Measurements from ENCODE around the gene EEF2.
A peak's percentile ranks its signal among the peaks of the same experiment; 100 is the strongest.

EEF2 gene

DNA sequence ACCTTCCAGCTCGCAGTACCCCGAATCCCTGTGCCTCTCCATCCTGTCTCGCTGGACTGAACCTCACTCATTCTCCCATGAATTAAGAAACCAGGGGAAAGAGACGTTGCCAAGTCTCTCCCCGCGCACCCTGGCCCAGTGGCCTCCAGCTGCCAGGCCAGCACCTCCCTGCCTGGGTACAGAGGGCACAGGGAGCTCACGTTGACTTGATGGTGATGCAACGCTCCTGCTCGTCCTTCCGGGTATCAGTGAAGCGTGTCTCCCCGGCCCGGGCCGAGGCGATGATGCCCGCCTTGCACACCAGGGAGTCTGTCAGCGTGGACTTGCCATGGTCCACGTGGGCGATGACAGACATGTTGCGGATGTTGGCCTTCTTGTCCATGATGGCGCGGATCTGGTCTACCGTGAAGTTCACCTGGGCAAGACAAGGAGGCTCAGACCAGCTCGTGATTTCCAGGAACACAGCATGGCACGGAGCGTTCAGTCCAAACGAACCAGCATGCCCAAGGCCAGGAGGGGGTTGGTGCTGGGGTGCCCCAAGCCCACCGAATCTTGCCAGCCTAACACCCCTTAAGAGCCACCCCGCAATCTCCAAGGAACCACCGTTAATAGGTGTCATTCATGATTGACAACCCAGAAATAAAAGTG, 1.2 kb downstream of the EEF2 start:
- no peaks in the 10 kb centered on the region for H3K27me3 ChIP-seq (ENCODE audit: low read depth)
- H3K36me3 ChIP-seq (replicated peaks) = peaks cover 61% of the 10 kb centered on the region
- H3K4me1 ChIP-seq = peaks cover 27% of the 10 kb centered on the region
- H3K4me3 ChIP-seq = peak overlapping the region; percentile 95
- H3K9me3 ChIP-seq = no peaks in the 10 kb centered on the region
- DNase-seq (ENCODE audit: low spot score in 2 of 2) = peak in 1 of 2 experiments; percentile 52
- in situ Hi-C loops (cut with MboI; ENCODE audit: low sequenced_read_pairs) = no loop called here

DNA sequence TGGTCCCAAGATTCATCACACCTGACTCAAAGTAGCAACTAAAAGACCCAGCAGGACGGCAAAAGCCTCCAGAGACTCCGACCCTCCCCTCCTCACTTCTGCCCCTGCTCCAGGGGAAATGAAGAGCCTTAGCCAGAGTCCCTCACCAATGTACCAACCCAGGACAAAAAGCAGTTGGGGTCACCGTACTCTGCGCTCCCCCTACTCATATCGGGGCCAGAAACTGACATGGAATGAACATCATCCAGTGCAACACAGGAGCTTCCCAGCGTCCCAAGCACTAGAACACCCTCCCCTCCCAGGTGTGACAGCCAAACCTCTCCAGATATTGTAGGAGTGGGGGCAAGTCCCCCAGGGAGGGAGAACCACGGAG, 1.7 kb downstream of the EEF2 start:
- Histone ChIP-seq H3K4me1 (peaks cover 27% of the 10 kb centered on the region), H3K36me3 (replicated peaks) (peaks cover 67% of the 10 kb centered on the region)
- in situ Hi-C loops (cut with MboI; ENCODE audit: low sequenced_read_pairs) = no loop called here

DNA sequence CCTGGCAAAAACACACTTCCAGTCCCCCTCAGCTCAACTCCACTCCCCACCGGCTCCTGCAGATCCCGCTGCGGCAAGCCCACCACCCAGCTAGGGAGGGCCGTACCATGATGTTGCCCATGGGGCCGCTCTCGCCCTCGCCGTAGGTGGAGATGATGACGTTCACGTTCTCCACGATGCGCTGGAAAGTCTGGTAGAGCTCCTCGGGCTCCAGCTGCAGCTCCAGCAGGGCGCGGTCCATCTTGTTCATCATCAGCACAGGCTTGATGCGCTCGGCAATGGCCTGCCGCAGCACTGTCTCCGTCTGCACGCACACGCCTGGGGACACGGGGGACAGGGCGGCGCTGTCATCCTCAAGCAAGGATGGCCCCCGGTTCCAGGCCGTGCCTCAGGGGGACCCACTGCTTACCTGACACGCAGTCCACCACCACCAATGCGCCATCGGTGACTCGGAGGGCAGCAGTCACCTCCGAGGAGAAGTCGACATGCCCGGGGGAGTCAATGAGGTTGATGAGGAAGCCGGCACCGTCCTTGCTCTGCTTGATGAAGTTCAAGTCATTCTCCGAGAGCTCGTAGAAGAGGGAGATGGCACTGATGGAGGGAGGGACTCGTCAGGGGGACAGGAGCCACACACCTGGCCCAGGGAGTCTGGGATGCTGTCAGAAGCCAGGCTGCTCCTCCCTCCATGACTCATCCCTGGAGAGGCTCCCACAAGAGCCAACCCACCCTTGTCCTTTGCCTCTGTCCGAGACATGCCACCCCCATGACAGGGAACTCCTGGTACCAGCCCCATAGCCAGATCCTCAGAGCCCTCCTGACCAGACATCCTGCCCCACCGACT, 2.3 kb downstream of the EEF2 start:
- H3K27me3 ChIP-seq (ENCODE audit: low read depth) = no peaks in the 10 kb centered on the region
- peaks cover 24% of the 10 kb centered on the region for H3K4me1 ChIP-seq
- H3K9me3 ChIP-seq = no peaks in the 10 kb centered on the region
- H3K4me3 ChIP-seq = peak overlapping the region; percentile 95
- DNase-seq (ENCODE audit: low spot score in 2 of 2) = peak in 1 of 2 experiments; percentile 39
- in situ Hi-C loops (cut with MboI; ENCODE audit: low sequenced_read_pairs) = no loop called here
- peaks cover 73% of the 10 kb centered on the region for H3K36me3 ChIP-seq (replicated peaks)

More for the DNA sequence above, 1.7 kb downstream of the EEF2 start:
- no peaks in the 10 kb centered on the region for H3K9me3 ChIP-seq
- no peak for DNase-seq (ENCODE audit: low spot score in 2 of 2)
- peak overlapping the region; percentile 95 for H3K4me3 ChIP-seq
- no peaks in the 10 kb centered on the region for H3K27me3 ChIP-seq (ENCODE audit: low read depth)

DNA sequence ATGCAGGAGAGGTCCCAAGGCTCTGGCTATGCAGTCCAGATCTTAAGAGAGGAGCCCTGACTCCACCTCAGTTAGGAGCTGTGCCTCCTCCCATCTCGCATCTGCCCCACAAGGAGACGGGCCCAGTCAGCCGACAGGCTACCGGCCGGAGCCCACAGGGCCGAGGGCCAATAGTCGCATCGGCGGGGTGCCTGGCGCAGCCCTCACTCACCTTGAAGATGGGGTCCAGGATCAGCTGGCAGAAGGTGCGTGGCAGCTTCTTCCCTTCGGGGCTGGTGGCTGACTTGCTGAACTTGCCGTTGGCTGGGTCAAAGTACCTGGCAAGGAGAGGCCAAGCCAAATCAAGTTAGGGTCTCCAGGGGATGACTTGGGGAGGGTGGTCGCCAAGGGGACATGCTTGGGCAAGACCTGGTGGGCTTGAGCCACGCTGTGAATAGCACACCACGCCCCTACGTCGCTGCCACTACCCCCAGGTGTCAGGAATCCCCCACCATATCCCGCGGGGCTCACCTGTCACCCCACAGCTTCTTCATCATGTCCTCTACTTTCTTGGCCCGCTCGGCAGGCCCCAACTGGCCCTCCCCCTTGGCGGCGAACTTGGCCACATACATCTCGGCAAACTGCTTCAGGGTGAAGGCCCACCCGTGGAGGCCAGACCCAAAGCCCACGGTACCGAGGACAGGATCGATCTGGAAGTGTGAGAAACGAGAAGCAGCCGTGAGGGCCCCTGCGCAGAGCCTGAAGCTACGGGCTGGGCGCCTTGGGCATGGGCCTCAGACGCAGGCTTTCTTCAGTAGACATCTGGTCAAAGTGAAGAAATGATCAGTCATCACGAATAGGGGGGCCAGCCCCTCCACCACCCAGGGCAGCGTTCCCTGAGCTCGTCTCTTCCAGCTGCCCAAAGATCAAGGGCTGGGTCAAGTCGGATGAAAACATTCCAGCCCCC, 3.3 kb downstream of the EEF2 start:
- Histone ChIP-seq H3K27me3 (ENCODE audit: low read depth) (no peaks in the 10 kb centered on the region), H3K4me3 (no peak overlapping the region), H3K36me3 (replicated peaks) (peaks cover 82% of the 10 kb centered on the region), H3K4me1 (peaks cover 17% of the 10 kb centered on the region), H3K9me3 (no peaks in the 10 kb centered on the region)
- in situ Hi-C loops (cut with MboI; ENCODE audit: low sequenced_read_pairs) = no loop called here
- DNase-seq (ENCODE audit: low spot score in 2 of 2) = no peak

DNA sequence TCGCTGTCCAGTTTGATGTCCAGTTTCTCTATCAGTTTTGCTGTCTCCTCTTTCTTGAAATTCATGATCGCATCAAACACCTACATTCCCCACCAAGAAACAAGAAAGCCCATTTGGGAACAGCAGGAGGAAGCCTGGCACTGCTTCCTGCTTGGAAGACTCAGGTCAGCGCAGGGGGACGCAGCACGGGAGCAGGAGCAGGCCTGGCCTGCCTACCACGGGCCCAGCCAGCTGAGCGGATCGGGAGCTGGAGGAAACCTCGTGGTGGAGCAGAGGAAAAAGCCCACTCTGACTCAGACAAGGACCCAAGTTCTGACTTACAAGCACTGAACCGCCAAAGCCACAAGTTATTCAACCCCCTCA, 3.9 kb downstream of the EEF2 start:
- Histone ChIP-seq H3K4me3 (no peak overlapping the region), H3K4me1 (peaks cover 14% of the 10 kb centered on the region), H3K36me3 (replicated peaks) (peaks cover 89% of the 10 kb centered on the region), H3K27me3 (ENCODE audit: low read depth) (no peaks in the 10 kb centered on the region), H3K9me3 (no peaks in the 10 kb centered on the region)
- in situ Hi-C loops (cut with MboI; ENCODE audit: low sequenced_read_pairs) = no loop called here
- peak in 1 of 2 experiments; percentile 18 for DNase-seq (ENCODE audit: low spot score in 2 of 2)

DNA sequence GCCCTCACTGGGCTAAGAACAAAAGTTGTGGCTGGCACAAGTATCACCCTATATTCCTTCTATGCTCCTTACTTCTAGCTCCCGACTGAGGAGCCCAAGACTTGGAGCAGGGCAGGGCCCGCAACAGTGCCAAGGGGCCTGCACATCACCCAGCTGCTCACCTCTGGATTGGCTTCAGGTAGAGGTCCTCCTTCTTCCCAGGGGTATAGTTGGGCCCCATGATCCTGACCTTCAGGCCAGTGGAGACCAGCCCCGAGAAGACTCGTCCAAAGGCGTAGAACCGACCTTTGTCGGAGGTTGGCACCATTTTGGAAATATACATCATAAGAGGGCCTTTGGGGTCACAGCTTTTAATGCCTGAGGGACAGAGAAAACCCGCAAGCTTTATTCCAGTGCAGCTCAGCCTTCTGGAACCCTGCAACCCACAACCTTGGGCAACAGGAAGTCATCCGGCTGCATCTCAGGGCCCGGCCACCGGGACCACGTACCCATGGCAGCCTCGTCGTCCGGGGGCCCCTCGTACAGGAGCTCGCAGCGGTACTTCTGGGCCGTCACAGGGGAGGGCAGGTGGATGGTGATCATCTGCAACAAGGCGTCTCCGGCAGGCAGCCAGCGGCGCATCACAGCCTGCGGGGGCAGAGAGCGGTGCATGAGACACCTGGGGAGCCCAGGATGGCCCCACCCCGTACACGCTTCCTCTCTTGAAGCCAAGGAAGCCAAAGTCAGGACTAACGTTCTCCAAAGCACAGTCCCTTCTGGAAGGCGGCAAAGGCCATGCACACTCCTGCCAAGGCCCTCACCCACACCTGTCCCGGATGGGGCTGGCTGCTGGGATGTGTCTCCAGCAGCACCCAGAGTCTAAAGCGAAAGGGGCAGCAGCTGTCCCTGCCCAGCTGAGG, 4.7 kb downstream of the EEF2 start:
- in situ Hi-C loops (cut with MboI; ENCODE audit: low sequenced_read_pairs) = no loop called here
- peak in 1 of 2 experiments; percentile 18 for DNase-seq (ENCODE audit: low spot score in 2 of 2)
- Histone ChIP-seq H3K36me3 (replicated peaks) (peaks cover 95% of the 10 kb centered on the region), H3K4me1 (peaks cover 10% of the 10 kb centered on the region; the same call in 1 of the 2 replicates), H3K27me3 (ENCODE audit: low read depth) (no peaks in the 10 kb centered on the region), H3K9me3 (no peaks in the 10 kb centered on the region), H3K4me3 (no peak overlapping the region)

DNA sequence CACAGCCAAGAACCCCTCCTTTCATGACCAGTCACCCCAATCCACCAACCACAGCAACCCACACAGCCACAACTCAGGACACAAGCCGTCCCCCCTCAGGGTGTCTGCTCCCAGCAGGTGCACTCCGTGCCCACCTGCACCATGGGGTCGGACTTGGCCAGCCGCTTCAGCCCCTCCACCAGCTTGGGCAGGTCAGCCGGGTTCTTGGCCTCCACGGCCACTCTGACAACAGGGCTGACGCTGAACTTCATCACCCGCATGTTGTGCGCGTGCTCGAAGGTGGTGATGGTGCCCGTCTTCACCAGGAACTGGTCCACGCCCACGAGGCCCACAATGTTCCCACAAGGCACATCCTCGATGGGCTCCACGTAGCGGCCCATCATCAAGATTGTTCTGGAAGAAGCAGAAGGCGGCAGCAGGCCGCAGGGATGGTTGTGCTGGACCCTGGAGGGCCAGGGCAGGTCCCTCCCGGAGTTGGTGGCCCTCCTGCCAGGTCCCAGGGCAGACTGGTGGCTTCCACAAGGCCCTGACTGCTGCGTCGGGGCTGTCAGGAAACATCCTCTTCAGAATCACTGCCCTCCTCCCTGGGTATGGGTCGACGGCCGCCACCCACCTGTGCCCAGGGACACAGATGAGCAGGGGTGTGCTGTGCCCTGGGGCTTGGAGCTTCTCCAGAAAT, 5.5 kb downstream of the EEF2 start:
- Histone ChIP-seq H3K36me3 (replicated peaks) (peaks cover 97% of the 10 kb centered on the region), H3K27me3 (ENCODE audit: low read depth) (no peaks in the 10 kb centered on the region), H3K4me1 (peaks cover 10% of the 10 kb centered on the region; the same call in 1 of the 2 replicates), H3K9me3 (no peaks in the 10 kb centered on the region), H3K4me3 (no peak overlapping the region)
- in situ Hi-C loops (cut with MboI; ENCODE audit: low sequenced_read_pairs) = no loop called here
- peak in 1 of 2 experiments; percentile 24 for DNase-seq (ENCODE audit: low spot score in 2 of 2)

DNA sequence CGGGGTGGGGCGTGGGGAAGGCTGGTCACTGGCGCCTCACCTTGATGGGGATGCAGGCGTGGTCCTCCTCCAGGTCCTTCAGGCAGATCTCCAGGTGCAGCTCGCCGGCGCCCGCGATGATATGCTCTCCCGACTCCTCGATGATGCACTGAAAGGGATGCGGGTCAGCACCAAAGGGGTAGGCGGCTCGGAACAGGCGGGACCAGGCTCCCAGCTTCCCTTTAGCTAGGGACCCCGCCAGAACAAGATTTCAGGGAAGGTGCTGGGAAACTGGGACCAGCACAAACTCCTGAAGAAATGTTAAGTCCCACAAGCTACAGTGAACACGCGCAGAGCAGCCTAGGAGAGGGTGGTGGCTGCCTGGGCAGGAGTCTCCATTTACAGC, 6.0 kb downstream of the EEF2 start:
- in situ Hi-C loops (cut with MboI; ENCODE audit: low sequenced_read_pairs) = no loop called here
- H3K4me3 ChIP-seq = no peak overlapping the region
- H3K4me1 ChIP-seq = peaks cover 10% of the 10 kb centered on the region; the same call in 1 of the 2 replicates
- DNase-seq (ENCODE audit: low spot score in 2 of 2) = peak in 1 of 2 experiments; percentile 35
- H3K36me3 ChIP-seq (replicated peaks) = peaks cover 92% of the 10 kb centered on the region
- no peaks in the 10 kb centered on the region for H3K27me3 ChIP-seq (ENCODE audit: low read depth)
- H3K9me3 ChIP-seq = no peaks in the 10 kb centered on the region

DNA sequence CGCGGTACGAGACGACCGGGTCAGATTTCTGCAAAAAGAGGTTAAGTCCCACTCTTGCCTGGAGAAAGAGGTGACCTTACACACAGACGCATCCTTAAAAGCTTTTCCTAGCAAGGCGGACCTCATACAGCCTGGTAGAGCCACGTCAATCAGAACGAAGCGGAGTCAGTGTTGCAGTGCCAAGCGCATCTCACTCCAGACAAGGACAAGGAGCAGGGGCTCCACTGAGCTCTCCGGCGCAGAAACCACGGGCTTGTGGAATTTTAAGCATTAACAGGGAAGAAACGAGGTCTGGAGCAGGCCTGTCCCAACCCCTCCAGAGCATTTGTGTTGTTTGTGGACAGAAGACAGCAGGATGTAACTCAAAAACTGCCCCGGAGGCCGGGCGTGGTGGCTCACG, 7.1 kb downstream of the EEF2 start:
- Histone ChIP-seq H3K4me3 (no peak overlapping the region), H3K36me3 (replicated peaks) (peaks cover 80% of the 10 kb centered on the region)
- in situ Hi-C loops (cut with MboI; ENCODE audit: low sequenced_read_pairs) = no loop called here

DNA sequence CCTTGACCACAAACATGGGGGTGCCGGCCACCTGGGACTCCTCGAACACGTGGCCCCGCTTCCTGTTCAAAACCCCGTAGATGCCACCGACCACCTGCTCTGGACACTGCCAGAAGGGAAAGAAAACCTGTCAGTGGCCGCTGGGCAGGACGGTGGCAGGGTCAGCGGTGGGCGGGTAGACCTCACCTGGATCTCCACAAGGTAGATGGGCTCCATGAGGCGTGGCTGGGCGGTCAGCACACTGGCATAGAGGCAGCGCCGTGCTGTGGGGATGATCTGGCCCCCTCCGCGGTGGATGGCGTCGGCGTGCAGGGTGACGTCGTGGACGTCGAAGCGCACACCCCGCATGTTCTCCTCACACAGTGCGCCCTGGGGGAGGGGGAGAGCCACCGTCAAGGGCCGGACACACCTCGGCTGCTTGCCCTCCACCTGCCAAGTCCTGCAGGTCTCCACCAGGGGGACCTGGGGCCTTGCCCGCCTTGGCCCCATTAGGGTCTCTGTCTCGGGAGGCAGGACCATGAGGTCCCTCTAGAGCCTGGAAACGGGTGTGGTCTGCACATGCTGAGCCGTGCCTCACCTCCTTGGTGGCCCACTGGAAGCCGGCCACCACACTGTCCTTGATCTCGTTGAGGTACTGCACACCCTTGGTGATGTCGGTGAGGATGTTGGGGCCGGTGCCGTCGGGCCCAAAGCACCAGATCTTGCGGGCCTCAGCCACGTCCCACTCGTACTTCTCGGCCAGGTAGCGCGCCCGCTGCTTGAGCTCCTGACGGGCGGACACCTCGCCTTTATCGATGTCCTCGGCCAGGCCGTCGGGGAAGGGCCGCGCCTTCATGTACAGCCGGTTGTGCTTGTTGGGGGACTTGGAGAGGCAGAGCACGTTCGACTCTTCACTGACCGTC, 7.8 kb downstream of the EEF2 start:
- Histone ChIP-seq H3K27me3 (ENCODE audit: low read depth) (no peaks in the 10 kb centered on the region), H3K36me3 (replicated peaks) (peaks cover 74% of the 10 kb centered on the region), H3K9me3 (no peaks in the 10 kb centered on the region), H3K4me3 (no peak overlapping the region), H3K4me1 (no peaks in the 10 kb centered on the region)
- peak in 1 of 2 experiments; percentile 38 for DNase-seq (ENCODE audit: low spot score in 2 of 2)
- in situ Hi-C loops (cut with MboI; ENCODE audit: low sequenced_read_pairs) = no loop called here

More for the DNA sequence above, 7.1 kb downstream of the EEF2 start:
- Histone ChIP-seq H3K4me1 (peaks cover 3% of the 10 kb centered on the region; the same call in 1 of the 2 replicates), H3K9me3 (no peaks in the 10 kb centered on the region), H3K27me3 (ENCODE audit: low read depth) (no peaks in the 10 kb centered on the region)
- DNase-seq (ENCODE audit: low spot score in 2 of 2) = no peak

DNA sequence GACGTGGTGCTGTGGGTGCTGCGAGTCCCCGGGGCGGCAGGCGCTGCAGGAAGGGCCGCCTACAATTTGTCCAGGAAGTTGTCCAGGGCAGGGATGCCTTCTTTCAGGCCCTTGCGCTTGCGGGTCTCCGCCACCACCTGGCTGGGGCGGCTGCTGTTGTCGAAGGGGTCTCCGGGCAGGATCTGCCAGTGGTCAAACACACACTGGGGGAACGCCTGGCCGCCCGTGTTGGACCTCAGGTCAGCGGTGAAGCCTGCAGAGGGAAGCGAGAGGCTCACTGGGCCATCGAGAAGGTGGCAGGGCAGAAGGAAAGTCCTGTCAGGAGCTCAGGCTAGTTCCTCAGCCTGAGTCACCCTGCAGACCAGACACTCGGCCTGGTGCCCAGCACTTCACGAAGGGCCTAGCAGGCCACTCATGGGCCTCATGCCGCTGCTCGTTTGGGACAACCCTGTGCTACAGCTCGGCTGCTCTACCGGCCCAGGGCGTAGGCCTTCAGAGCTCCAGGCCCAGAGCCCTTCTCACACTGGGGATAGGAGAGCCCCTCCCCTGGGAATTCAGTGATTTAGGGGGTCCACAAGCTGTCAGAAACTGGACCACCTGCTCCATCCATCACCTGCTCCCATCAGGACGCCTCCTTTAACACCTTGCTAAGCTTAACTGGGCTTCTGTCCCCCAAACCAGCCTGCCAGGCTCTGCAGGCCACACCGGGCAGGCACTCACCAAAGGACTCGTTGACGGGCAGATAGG, 8.6 kb downstream of the EEF2 start:
- Histone ChIP-seq H3K9me3 (no peaks in the 10 kb centered on the region), H3K27me3 (ENCODE audit: low read depth) (no peaks in the 10 kb centered on the region), H3K4me3 (no peak overlapping the region), H3K36me3 (replicated peaks) (peaks cover 66% of the 10 kb centered on the region), H3K4me1 (no peaks in the 10 kb centered on the region)
- in situ Hi-C loops (cut with MboI; ENCODE audit: low sequenced_read_pairs) = no loop called here
- DNase-seq (ENCODE audit: low spot score in 2 of 2) = no peak
